ENCODE results near the gene WIPF3. TPM values are rescaled to one million over a fixed set of nuclear protein-coding genes. Genes with fewer than 3 reads are reported as not detected.

The WIPF3 gene
- total and polyA plus RNA-seq, 5 donors from 2014 or later = not detected

DNA sequence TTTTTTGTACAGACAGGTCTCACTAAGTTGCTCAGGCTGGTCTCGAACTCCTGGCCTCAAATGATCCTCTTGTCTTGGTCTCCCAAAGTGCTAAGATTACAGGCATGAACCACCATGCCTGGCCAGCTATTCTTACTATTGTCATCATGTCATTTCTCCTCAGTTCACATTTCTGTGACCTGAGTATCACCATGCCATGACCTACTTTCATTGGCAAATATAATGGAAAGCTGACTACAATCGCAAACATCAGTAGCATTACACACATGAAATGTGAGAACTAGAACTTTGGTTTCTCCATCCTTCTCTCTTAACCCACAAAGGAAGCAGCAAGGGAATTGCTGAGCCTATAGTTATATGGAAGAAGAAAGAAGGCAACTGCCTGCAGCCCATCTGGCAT is 26.0 kb upstream of the WIPF3 start:
- H3K36me3 ChIP-seq (ENCODE audit: control insufficient read depth, insufficient read depth, low read length) = no peaks in the 10 kb centered on the region
- no peak overlapping the region for H3K4me3 ChIP-seq (ENCODE audit: low read depth, low read length)
- peaks cover 0 to 5% (median 0%) of the 10 kb centered on the region in 7 donors for H3K9me3 Mint-ChIP-seq
- H3K4me3 Mint-ChIP-seq = no peak overlapping the region
- H3K27ac Mint-ChIP-seq = no peak overlapping the region
- H3K36me3 Mint-ChIP-seq = no peaks in the 10 kb centered on the region
- no peaks in the 10 kb centered on the region for H3K4me1 Mint-ChIP-seq
- DNase-seq (no peak), ATAC-seq (ENCODE audit: low read depth in 2 of 2) (no peak)
- H3K4me1 ChIP-seq (ENCODE audit: control insufficient read depth, insufficient read depth, low read length, poor library complexity, severe bottlenecking) = no peaks in the 10 kb centered on the region
- no peaks in the 10 kb centered on the region for H3K27me3 Mint-ChIP-seq
- no peaks in the 10 kb centered on the region for H3K9me3 ChIP-seq (ENCODE audit: control insufficient read depth in 2 of 2, low read length in 2 of 2)
- H3K27ac ChIP-seq (ENCODE audit: insufficient read depth, low read length, poor library complexity, severe bottlenecking) = no peak overlapping the region
- H3K27me3 ChIP-seq (ENCODE audit: control insufficient read depth, insufficient read depth, low read length) = no peaks in the 10 kb centered on the region

DNA sequence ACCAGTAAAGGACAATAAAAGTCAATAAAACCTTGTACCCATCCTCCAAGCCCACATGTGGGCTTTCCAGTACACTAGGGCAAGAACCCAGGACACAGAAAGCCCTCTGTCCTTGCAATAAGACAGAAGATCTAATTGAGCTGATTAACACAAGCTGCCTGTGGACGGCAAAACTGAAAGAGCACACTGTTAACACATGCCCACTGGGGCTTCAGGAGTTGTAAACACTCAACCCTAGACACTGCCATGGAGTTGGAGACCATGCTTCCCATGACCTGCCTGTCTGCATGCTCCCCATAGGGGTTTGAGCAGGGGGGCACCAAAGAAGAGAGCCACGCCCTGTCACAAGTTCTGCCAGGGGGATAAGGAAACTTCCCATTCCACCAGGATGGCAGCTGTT is 22.6 kb upstream of the WIPF3 start:
- no peaks in the 10 kb centered on the region for H3K27me3 ChIP-seq (ENCODE audit: control insufficient read depth, insufficient read depth, low read length)
- ATAC-seq (ENCODE audit: low read depth in 2 of 2) (no peak), DNase-seq (no peak)
- no peak overlapping the region for H3K4me3 Mint-ChIP-seq
- H3K9me3 Mint-ChIP-seq = peaks cover 0 to 2% (median 0%) of the 10 kb centered on the region in 7 donors
- no peaks in the 10 kb centered on the region for H3K36me3 ChIP-seq (ENCODE audit: control insufficient read depth, insufficient read depth, low read length)
- no peak overlapping the region for H3K4me3 ChIP-seq (ENCODE audit: low read depth, low read length)
- no peak overlapping the region for H3K27ac ChIP-seq (ENCODE audit: insufficient read depth, low read length, poor library complexity, severe bottlenecking)
- no peak overlapping the region for H3K27ac Mint-ChIP-seq
- no peaks in the 10 kb centered on the region for H3K27me3 Mint-ChIP-seq
- no peaks in the 10 kb centered on the region for H3K4me1 Mint-ChIP-seq
- no peaks in the 10 kb centered on the region for H3K9me3 ChIP-seq (ENCODE audit: control insufficient read depth in 2 of 2, low read length in 2 of 2)
- H3K4me1 ChIP-seq (ENCODE audit: control insufficient read depth, insufficient read depth, low read length, poor library complexity, severe bottlenecking) = no peaks in the 10 kb centered on the region
- H3K36me3 Mint-ChIP-seq = no peaks in the 10 kb centered on the region

DNA sequence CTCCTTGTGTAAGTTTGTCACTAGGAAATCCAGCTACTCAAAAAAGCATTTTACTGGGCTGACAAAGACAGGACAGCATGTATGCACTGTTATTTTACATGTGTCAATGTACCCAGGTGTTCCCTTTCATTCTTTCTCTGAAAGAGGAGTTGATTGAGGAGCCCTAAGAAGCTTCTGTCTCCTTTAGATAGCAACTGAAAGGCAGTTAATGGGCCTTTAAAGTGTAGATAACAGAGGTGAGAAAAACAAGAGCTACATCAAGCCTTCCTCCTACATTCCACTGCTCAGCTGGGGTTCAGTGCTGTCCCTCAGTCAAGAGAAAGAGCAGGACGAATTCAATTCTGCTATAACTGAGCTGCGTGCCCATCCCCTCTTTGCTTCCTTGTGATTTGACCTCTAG is 12.8 kb upstream of the WIPF3 start:
- H3K36me3 Mint-ChIP-seq = no peaks in the 10 kb centered on the region
- H3K27ac Mint-ChIP-seq = no peak overlapping the region
- Histone ChIP-seq H3K27ac (ENCODE audit: insufficient read depth, low read length, poor library complexity, severe bottlenecking) (no peak overlapping the region), H3K27me3 (ENCODE audit: control insufficient read depth, insufficient read depth, low read length) (peaks cover 1% of the 10 kb centered on the region), H3K4me1 (ENCODE audit: control insufficient read depth, insufficient read depth, low read length, poor library complexity, severe bottlenecking) (no peaks in the 10 kb centered on the region), H3K4me3 (ENCODE audit: low read depth, low read length) (no peak overlapping the region), H3K36me3 (ENCODE audit: control insufficient read depth, insufficient read depth, low read length) (no peaks in the 10 kb centered on the region), H3K9me3 (ENCODE audit: control insufficient read depth in 2 of 2, low read length in 2 of 2) (no peaks in the 10 kb centered on the region)
- H3K9me3 Mint-ChIP-seq = peaks cover 0 to 2% (median 0%) of the 10 kb centered on the region in 7 donors
- no peak for DNase-seq
- H3K4me1 Mint-ChIP-seq = no peaks in the 10 kb centered on the region
- no peak for ATAC-seq (ENCODE audit: low read depth in 2 of 2)
- peaks cover 4% of the 10 kb centered on the region for H3K27me3 Mint-ChIP-seq
- H3K4me3 Mint-ChIP-seq = no peak overlapping the region

DNA sequence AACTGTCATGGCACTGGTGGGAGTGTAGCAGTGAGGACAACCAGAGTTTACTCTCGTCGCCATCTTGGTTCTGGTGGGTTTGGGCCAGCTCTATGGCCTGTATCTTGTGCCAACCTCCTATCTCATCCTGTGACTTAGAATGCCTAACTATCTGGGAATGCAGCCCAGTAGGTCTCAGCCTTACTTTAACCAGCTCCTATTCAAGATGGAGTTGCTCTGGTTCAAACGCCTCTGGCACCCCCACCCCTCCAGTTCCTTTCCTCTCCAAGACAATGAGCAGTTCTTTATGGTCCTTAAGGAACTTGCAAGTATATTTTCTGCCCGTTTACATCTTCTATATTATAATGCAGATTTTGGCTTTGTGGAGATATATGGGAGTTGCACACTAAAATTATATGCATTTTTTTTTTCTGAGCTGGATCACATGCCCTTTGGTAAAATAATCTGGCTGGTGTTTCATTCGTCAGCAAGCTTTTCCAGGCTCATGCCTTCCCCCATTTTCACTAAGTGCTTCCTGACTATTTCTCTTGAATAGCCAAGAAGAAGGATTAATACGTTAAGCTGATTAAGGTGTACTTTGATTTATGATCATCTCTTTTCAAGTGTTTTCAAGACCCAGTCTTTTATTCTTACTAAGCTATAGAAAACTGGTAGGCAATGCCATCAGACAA is 11.2 kb upstream of the WIPF3 start:
- Histone ChIP-seq H3K4me1 (ENCODE audit: control insufficient read depth, insufficient read depth, low read length, poor library complexity, severe bottlenecking) (no peaks in the 10 kb centered on the region), H3K4me3 (ENCODE audit: low read depth, low read length) (no peak overlapping the region), H3K36me3 (ENCODE audit: control insufficient read depth, insufficient read depth, low read length) (no peaks in the 10 kb centered on the region), H3K9me3 (ENCODE audit: control insufficient read depth in 2 of 2, low read length in 2 of 2) (no peaks in the 10 kb centered on the region), H3K27me3 (ENCODE audit: control insufficient read depth, insufficient read depth, low read length) (peaks cover 1% of the 10 kb centered on the region), H3K27ac (ENCODE audit: insufficient read depth, low read length, poor library complexity, severe bottlenecking) (no peak overlapping the region)
- no peaks in the 10 kb centered on the region for H3K4me1 Mint-ChIP-seq
- no peak overlapping the region for H3K4me3 Mint-ChIP-seq
- H3K9me3 Mint-ChIP-seq = peaks cover 0 to 2% (median 0%) of the 10 kb centered on the region in 7 donors
- DNase-seq (no peak), ATAC-seq (ENCODE audit: low read depth in 2 of 2) (no peak)
- no peaks in the 10 kb centered on the region for H3K36me3 Mint-ChIP-seq
- H3K27ac Mint-ChIP-seq = no peak overlapping the region
- peaks cover 5% of the 10 kb centered on the region for H3K27me3 Mint-ChIP-seq

DNA sequence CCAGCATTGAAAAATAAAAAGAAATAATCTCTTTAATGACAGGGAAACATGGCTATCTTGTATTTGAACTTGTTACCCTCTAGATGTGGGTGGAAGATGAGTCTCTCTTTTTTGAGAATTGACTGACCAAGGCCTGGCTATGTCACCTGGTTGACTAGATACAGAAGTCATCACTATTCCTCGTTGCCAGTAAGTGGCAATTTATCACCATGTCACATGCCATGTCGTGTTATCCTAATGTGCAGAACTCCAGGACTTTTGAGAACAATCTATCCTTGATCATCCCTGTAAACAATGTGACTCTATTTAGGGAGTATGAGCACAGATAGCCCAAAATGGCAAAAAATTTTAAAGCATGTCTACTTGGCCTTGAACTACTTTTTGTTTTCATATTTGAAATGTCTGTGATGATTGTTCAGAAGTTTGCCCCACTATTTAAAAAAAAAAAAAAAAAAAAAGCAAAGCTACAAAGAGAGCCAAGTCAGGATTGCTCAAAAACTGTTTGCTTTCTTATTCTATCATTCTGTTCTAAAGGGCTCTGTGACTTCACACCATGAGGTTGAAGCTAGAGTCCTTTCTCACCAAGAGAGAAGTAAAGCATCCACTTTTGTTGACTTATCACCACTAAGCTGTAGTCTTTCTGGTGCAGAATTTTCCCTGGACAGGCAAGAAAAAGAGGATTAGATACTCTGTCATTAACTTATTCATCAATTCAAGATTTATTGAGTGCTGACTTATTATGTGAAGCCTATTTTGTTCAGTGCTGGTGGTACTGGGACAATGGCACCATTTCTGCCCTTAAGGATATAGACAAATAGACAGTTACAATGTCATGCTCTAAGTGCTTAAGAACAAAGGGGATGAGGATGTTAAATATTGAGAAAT is 10.4 kb upstream of the WIPF3 start:
- Histone ChIP-seq H3K4me1 (ENCODE audit: control insufficient read depth, insufficient read depth, low read length, poor library complexity, severe bottlenecking) (no peaks in the 10 kb centered on the region), H3K9me3 (ENCODE audit: control insufficient read depth in 2 of 2, low read length in 2 of 2) (no peaks in the 10 kb centered on the region), H3K36me3 (ENCODE audit: control insufficient read depth, insufficient read depth, low read length) (no peaks in the 10 kb centered on the region), H3K4me3 (ENCODE audit: low read depth, low read length) (no peak overlapping the region), H3K27me3 (ENCODE audit: control insufficient read depth, insufficient read depth, low read length) (peaks cover 1% of the 10 kb centered on the region), H3K27ac (ENCODE audit: insufficient read depth, low read length, poor library complexity, severe bottlenecking) (no peak overlapping the region)
- Mint-ChIP-seq H3K9me3 (peaks cover 0 to 2% (median 0%) of the 10 kb centered on the region in 7 donors), H3K27me3 (peaks cover 7% of the 10 kb centered on the region), H3K4me1 (no peaks in the 10 kb centered on the region), H3K4me3 (no peak overlapping the region), H3K36me3 (no peaks in the 10 kb centered on the region), H3K27ac (peak overlapping the region in 1 of 3 donors; percentile 26)
- ATAC-seq (ENCODE audit: low read depth in 2 of 2) = no peak
- no peak for DNase-seq

DNA sequence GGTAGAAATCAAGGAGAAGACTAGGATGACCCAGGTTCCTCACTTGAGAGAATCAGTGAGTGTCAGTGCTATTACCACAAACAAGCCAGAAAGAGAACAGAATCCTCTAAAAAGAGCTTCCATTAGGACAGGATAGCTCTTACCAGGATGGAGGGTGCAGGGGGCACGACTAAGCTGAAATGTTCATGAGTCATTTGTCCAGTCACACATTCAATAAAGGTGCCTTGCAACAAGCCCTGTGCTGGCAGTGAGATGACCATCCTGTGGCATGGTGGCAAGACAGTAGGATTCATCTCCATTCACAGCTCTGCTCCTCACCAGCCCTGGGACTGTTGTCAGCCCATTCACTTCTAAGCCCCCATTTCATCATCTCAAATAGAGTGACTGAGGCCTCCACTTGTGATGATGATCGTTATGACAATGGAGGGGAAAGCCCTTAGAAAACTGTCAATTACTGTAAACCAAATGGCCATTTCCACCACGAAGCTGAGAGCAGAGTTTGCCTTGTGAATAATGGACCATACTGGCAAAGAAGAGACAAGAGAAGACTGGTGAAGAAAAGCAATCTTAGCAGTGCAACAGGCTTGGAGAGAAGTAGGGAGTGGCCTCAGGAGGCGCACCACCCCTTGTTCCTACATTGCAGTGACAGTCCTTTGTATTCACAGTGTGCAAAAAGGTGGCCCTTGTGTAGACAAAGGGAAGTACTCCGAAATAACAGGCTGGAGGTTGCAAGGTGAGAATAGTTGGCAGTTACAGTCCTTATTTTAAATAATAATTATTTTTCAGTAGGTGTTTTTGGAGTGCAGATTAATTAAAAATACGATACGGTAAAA is 9.0 kb upstream of the WIPF3 start:
- peaks cover 0 to 2% (median 0%) of the 10 kb centered on the region in 7 donors for H3K9me3 Mint-ChIP-seq
- Histone ChIP-seq H3K4me1 (ENCODE audit: control insufficient read depth, insufficient read depth, low read length, poor library complexity, severe bottlenecking) (no peaks in the 10 kb centered on the region), H3K9me3 (ENCODE audit: control insufficient read depth in 2 of 2, low read length in 2 of 2) (no peaks in the 10 kb centered on the region), H3K4me3 (ENCODE audit: low read depth, low read length) (no peak overlapping the region), H3K27ac (ENCODE audit: insufficient read depth, low read length, poor library complexity, severe bottlenecking) (no peak overlapping the region), H3K27me3 (ENCODE audit: control insufficient read depth, insufficient read depth, low read length) (peaks cover 4% of the 10 kb centered on the region), H3K36me3 (ENCODE audit: control insufficient read depth, insufficient read depth, low read length) (no peaks in the 10 kb centered on the region)
- no peak for ATAC-seq (ENCODE audit: low read depth in 2 of 2)
- no peak overlapping the region for H3K27ac Mint-ChIP-seq
- no peak for DNase-seq
- H3K27me3 Mint-ChIP-seq = peaks cover 9% of the 10 kb centered on the region
- no peak overlapping the region for H3K4me3 Mint-ChIP-seq
- no peaks in the 10 kb centered on the region for H3K4me1 Mint-ChIP-seq
- H3K36me3 Mint-ChIP-seq = no peaks in the 10 kb centered on the region

DNA sequence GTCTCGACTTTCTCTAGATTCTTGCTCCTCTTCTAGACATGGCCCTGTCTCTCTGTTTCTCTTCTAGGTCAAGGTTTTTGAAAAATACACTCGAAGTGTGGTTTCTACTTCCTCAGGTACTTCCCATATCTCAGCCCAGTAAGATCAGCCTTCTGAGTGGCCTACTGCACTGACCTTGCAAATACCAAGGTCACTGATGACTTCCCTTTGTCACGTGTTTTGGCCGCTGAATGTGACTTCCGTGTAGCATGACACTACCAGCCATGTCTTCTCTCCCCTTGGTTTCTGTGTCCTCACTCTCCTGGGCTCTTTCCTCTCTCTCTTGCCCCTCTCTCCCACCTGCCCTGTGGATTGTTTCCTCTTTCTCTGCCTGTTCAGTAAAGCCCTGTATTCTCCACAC is 7.9 kb upstream of the WIPF3 start:
- H3K4me1 ChIP-seq (ENCODE audit: control insufficient read depth, insufficient read depth, low read length, poor library complexity, severe bottlenecking) = no peaks in the 10 kb centered on the region
- no peaks in the 10 kb centered on the region for H3K4me1 Mint-ChIP-seq
- no peak overlapping the region for H3K4me3 Mint-ChIP-seq
- no peaks in the 10 kb centered on the region for H3K9me3 ChIP-seq (ENCODE audit: control insufficient read depth in 2 of 2, low read length in 2 of 2)
- H3K9me3 Mint-ChIP-seq = peaks cover 0 to 2% (median 0%) of the 10 kb centered on the region in 7 donors
- H3K36me3 ChIP-seq (ENCODE audit: control insufficient read depth, insufficient read depth, low read length) = no peaks in the 10 kb centered on the region
- no peaks in the 10 kb centered on the region for H3K36me3 Mint-ChIP-seq
- no peak overlapping the region for H3K4me3 ChIP-seq (ENCODE audit: low read depth, low read length)
- peaks cover 10% of the 10 kb centered on the region for H3K27me3 ChIP-seq (ENCODE audit: control insufficient read depth, insufficient read depth, low read length)
- ATAC-seq (ENCODE audit: low read depth in 2 of 2) (no peak), DNase-seq (no peak)
- H3K27ac ChIP-seq (ENCODE audit: insufficient read depth, low read length, poor library complexity, severe bottlenecking) = no peak overlapping the region
- H3K27ac Mint-ChIP-seq = no peak overlapping the region
- peaks cover 16% of the 10 kb centered on the region for H3K27me3 Mint-ChIP-seq

All from CD4-positive, CD25-positive, alpha-beta regulatory T cell (primary cell).